Activated T-helper 2 cell treated with anti-CD3 and anti-CD28 coated beads, Interferon-gamma antibody, Interleukin-2, Interleukin-4, amounts not matched to agents 10 μg/mL and 5 μg/mL and 100 μg/mL, durations not matched to agents 14 hours and 24 hours and 36 hours (primary cell): ENCODE measurements around the gene B4GALT1. TPM values are rescaled to one million over a fixed set of nuclear protein-coding genes. Genes with fewer than 3 reads are reported as not detected.

ENCODE experiments used
- DNase-seq: peaks from one replicate; pipeline ENCODE4 v3.0.0; 2021; ENCODE audit warnings: low spot score
- H3K27ac Mint-ChIP-seq: one replicate; pipeline ENCODE4 v1.8.0; 2021; ENCODE audit warnings: mixed read lengths
- H3K27me3 Mint-ChIP-seq: one replicate; pipeline ENCODE4 v1.8.0; 2021; ENCODE audit warnings: low read depth, mixed read lengths
- H3K36me3 Mint-ChIP-seq: one replicate; pipeline ENCODE4 v1.8.0; 2021; ENCODE audit warnings: low read depth, mixed read lengths
- H3K4me1 Mint-ChIP-seq: one replicate; pipeline ENCODE4 v1.8.0; 2021; ENCODE audit warnings: low read depth, mixed read lengths
- H3K4me3 Mint-ChIP-seq: one replicate; pipeline ENCODE4 v1.8.0; 2021; ENCODE audit warnings: low read depth, mild to moderate bottlenecking, moderate library complexity, mixed read lengths
- H3K9me3 Mint-ChIP-seq: one replicate; pipeline ENCODE4 v1.8.0; 2021; ENCODE audit warnings: mixed read lengths
- intact Hi-C: fragments of 100-400 bp; cut with micrococcal nuclease; formaldehyde crosslinking; loops from one replicate; pipeline ENCODE4 v1.15.1; 2023
- total RNA-seq: library from RNA; stranded (reverse); gene quantifications from 2 replicates; pipeline ENCODE4 v1.2.3, GENCODE V29; 2022

The B4GALT1 gene
- total RNA-seq, 1 donor from 2014 or later, result 60.6 TPM

DNA sequence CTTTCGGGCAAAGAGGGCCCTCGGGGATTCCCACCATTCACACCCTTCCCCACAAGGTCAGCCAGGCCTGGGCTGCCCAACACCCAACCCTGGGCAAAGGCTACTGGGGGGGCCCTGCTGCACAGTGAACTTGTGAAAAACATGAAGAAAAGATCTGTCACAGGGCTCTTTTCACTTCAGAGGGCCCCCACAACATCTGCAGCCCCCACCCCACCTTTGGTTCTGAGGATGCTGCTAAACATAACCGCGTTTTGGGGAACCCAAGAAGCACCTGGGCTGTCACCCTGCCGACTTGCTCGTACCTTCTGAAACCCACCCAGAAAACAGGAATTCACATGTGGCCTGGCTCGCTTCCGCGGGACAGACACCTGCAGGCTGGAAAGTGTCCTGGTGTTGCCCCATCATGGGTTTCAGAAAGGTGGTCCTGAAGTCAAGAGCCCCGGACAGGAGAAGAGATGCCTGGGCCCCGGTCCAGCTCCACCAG, 29.3 kb downstream of the B4GALT1 start:
- H3K27ac Mint-ChIP-seq, result no peak overlapping the region
- DNase-seq, result no peak

GRCh38 chr9:33136721-33137670, 30.1 kb downstream of the B4GALT1 start:
- no peak for DNase-seq
- intact Hi-C loops, result no loop called here
- Mint-ChIP-seq H3K4me1 (peaks cover 43% of the 10 kb centered on the region), H3K4me3 (no peak overlapping the region), H3K9me3 (no peaks in the 10 kb centered on the region), H3K36me3 (peaks cover 25% of the 10 kb centered on the region), H3K27ac (peak overlapping the region; percentile 18), H3K27me3 (no peaks in the 10 kb centered on the region)

More for the DNA sequence above, 29.3 kb downstream of the B4GALT1 start:
- Mint-ChIP-seq H3K36me3 (peaks cover 19% of the 10 kb centered on the region), H3K4me1 (peaks cover 43% of the 10 kb centered on the region), H3K9me3 (no peaks in the 10 kb centered on the region), H3K4me3 (no peak overlapping the region), H3K27me3 (no peaks in the 10 kb centered on the region)
- intact Hi-C loops, result no loop called here

- no peak for DNase-seq
- Mint-ChIP-seq H3K4me3 (no peak overlapping the region), H3K4me1 (peaks cover 40% of the 10 kb centered on the region), H3K27ac (no peak overlapping the region), H3K9me3 (no peaks in the 10 kb centered on the region), H3K36me3 (peaks cover 33% of the 10 kb centered on the region), H3K27me3 (no peaks in the 10 kb centered on the region)
- intact Hi-C loops, result no loop called here
These were observed 31.6 kb downstream of the B4GALT1 start for GRCh38 chr9:33135470-33135958.

DNA sequence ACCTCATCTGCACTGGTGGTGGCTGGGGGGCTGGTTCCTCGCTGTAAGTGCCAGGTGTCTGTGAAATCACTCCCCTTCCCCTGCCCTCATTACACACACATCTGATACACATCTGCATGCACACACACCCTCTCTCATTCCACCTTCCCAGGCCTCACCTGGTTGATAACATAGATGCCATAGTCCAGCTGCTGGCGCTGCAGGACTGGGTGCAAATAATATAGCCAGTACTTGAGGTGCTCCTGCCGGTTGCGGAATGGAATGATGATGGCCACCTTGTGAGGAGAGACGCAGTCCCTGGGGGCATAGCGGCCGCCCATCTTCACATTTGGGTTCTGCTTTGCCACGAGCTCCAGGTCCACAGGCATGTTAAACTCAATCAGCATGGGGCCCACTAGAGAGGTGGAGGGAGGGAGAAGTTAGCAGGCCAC, 32.1 kb downstream of the B4GALT1 start:
- DNase-seq, result no peak
- no peak overlapping the region for H3K27ac Mint-ChIP-seq
- H3K4me1 Mint-ChIP-seq, result peaks cover 42% of the 10 kb centered on the region
- H3K9me3 Mint-ChIP-seq, result no peaks in the 10 kb centered on the region
- intact Hi-C loops, result no loop called here
- H3K4me3 Mint-ChIP-seq, result no peak overlapping the region
- H3K27me3 Mint-ChIP-seq, result no peaks in the 10 kb centered on the region
- peaks cover 36% of the 10 kb centered on the region for H3K36me3 Mint-ChIP-seq

DNA sequence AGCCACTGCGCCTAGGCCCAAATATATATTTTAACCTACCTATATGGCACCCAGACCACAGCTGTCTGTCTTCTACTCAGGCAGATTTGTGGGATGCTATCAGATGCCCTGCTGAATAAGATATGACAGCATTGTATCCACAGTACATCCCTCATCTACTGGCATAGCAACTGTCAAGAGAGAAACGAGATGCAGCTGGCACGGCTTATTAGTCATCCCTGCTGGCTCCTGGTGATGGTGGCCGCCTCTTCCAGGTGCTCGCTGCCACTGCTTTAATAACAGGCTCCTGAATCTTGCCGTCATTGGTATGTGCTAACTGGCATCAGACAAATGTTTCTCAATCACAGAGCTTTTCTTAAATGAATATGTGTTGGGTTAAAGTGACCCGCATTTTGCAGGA, 34.0 kb downstream of the B4GALT1 start:
- intact Hi-C loops, result no loop called here
- no peak overlapping the region for H3K4me3 Mint-ChIP-seq
- no peak overlapping the region for H3K27ac Mint-ChIP-seq
- peaks cover 54% of the 10 kb centered on the region for H3K36me3 Mint-ChIP-seq
- peaks cover 36% of the 10 kb centered on the region for H3K4me1 Mint-ChIP-seq
- no peak for DNase-seq
- H3K27me3 Mint-ChIP-seq, result no peaks in the 10 kb centered on the region
- no peaks in the 10 kb centered on the region for H3K9me3 Mint-ChIP-seq

GRCh38 chr9:33131790-33132772, 35.1 kb downstream of the B4GALT1 start:
- peaks cover 33% of the 10 kb centered on the region for H3K4me1 Mint-ChIP-seq
- H3K27ac Mint-ChIP-seq, result peak overlapping the region; percentile 47
- no peaks in the 10 kb centered on the region for H3K27me3 Mint-ChIP-seq
- peaks cover 65% of the 10 kb centered on the region for H3K36me3 Mint-ChIP-seq
- no peaks in the 10 kb centered on the region for H3K9me3 Mint-ChIP-seq
- intact Hi-C loops, result loop anchor here (2.0 kb wide), 1 partner anchor 35 kb away; the partner anchor contains the start of gene B4GALT1
- DNase-seq, result no peak
- no peak overlapping the region for H3K4me3 Mint-ChIP-seq

GRCh38 chr9:33130961-33131789, 36.0 kb downstream of the B4GALT1 start:
- no peaks in the 10 kb centered on the region for H3K27me3 Mint-ChIP-seq
- peaks cover 29% of the 10 kb centered on the region for H3K4me1 Mint-ChIP-seq
- H3K36me3 Mint-ChIP-seq, result peaks cover 72% of the 10 kb centered on the region
- intact Hi-C loops, result loop anchor here (2.0 kb wide), 1 partner anchor 36 kb away; the partner anchor contains the start of gene B4GALT1
- peak overlapping the region; percentile 94 for H3K27ac Mint-ChIP-seq
- DNase-seq, result no peak
- H3K9me3 Mint-ChIP-seq, result no peaks in the 10 kb centered on the region
- no peak overlapping the region for H3K4me3 Mint-ChIP-seq

GRCh38 chr9:33129886-33130881, 37.0 kb downstream of the B4GALT1 start:
- Mint-ChIP-seq H3K4me1 (peaks cover 24% of the 10 kb centered on the region), H3K27me3 (no peaks in the 10 kb centered on the region), H3K4me3 (no peak overlapping the region), H3K9me3 (no peaks in the 10 kb centered on the region), H3K27ac (peak overlapping the region; percentile 94), H3K36me3 (peaks cover 73% of the 10 kb centered on the region)
- intact Hi-C loops, result loop anchor here (2.0 kb wide), 1 partner anchor 37 kb away; the partner anchor contains the start of gene B4GALT1
- no peak for DNase-seq

DNA sequence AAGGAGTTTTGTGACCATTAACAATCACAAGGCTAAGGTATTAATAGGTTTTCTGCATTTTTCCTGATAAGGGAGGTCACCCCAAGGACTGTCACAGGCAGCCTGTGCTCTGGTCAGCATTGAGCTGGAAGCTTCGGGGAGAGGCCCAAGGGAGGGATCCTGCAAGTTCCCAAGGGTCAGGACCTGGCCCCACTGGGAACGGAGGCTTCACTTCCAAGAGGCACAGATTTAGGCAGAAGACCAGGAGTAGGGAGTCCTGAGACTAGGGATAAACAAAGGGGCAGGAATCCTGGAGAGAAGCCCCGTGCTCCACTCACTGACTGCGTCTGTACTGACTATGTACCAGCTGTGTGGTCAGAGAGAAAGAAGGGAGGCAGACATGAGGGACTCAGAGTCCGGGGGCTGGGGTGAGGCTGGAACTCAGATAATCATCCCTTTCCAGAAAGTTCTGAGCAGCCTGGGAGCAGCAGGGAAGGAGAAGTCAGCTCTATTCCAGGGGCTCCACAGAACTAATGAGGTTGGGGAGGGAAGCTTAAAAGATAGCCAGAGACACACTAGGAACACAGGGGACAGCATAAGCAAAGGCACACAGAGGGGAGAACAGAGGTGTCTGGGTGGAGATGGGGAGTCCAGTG, 37.8 kb downstream of the B4GALT1 start:
- intact Hi-C loops, result no loop called here
- Mint-ChIP-seq H3K27ac (peak overlapping the region; percentile 39), H3K9me3 (no peaks in the 10 kb centered on the region), H3K36me3 (peaks cover 79% of the 10 kb centered on the region), H3K4me3 (no peak overlapping the region), H3K27me3 (no peaks in the 10 kb centered on the region), H3K4me1 (peaks cover 28% of the 10 kb centered on the region)
- no peak for DNase-seq

GRCh38 chr9:33128570-33128969, 38.6 kb downstream of the B4GALT1 start:
- no peak for DNase-seq
- H3K4me3 Mint-ChIP-seq, result no peak overlapping the region
- H3K27me3 Mint-ChIP-seq, result no peaks in the 10 kb centered on the region
- H3K4me1 Mint-ChIP-seq, result peaks cover 26% of the 10 kb centered on the region
- intact Hi-C loops, result no loop called here
- peaks cover 75% of the 10 kb centered on the region for H3K36me3 Mint-ChIP-seq
- no peaks in the 10 kb centered on the region for H3K9me3 Mint-ChIP-seq
- H3K27ac Mint-ChIP-seq, result no peak overlapping the region
